Epithelial cell of esophagus (primary cell): Measurements from ENCODE around the gene PRELID3B.

Experiments used
- DNase-seq: peaks from one replicate; pipeline ENCODE4 v3.0.0; 2010; ENCODE audit warnings: low read depth
- H3K4me3 ChIP-seq: 2 replicates; pipeline ENCODE4 v1.5.1; 2011; ENCODE audit warnings: mild to moderate bottlenecking, low read length, control low read depth
- CTCF ChIP-seq: IDR thresholded peaks from 2 replicates; pipeline ENCODE4 v1.5.1; 2011; ENCODE audit warnings: low read depth, mild to moderate bottlenecking, low read length, control low read depth, inconsistent platforms; ENCODE audit not compliant: insufficient read depth; ENCODE audit errors: missing control alignments

PRELID3B gene

GRCh38 chr20:58995461-58996225 lies 46.9 kb downstream of the PRELID3B start:
- DNase-seq, result peak; percentile 39
- no peak for TF ChIP-seq CTCF
- no peak overlapping the region for H3K4me3 ChIP-seq

DNA sequence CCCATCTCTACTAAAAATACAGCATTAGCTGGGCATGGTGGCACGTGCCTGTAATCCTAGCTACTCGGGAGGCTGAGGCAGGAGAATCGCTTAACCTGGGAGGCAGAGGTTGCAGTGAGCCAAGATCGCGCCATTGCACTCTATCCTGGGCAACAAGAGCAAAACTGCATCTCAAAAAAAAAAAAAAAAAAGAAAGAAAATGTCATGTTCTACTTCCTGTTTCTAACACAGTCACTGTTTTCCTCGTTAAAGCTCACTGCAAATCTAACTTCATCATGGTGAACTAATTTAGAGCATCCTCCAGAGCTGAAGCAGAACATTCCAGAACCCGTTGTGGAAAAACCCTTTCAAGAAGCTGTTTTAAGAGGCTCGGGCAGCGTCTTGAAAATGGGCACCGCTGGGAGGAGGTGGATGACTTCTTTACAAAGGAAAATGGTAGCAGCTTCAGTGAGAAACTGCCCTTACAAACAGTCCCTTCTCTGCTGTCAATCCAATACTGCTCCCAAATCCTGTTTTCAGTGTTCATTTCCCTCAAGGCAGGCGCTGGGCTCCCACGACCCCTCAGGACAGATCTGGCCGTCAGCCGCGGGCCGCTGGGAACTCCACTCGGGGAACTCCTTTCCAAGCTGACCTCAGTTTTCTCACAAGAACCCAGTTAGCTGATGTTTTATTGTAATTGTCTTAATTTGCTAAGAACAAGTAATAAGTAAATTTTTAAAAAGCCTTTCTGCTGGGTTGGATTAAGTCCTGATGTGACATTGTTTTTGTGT lies 48.0 kb downstream of the PRELID3B start:
- TF ChIP-seq CTCF, result no peak

GRCh38 chr20:58993332-58994248 lies 49.0 kb downstream of the PRELID3B start:
- no peak overlapping the region for H3K4me3 ChIP-seq

More for the DNA sequence above, 48.0 kb downstream of the PRELID3B start:
- no peak for DNase-seq
- no peak overlapping the region for H3K4me3 ChIP-seq

DNA sequence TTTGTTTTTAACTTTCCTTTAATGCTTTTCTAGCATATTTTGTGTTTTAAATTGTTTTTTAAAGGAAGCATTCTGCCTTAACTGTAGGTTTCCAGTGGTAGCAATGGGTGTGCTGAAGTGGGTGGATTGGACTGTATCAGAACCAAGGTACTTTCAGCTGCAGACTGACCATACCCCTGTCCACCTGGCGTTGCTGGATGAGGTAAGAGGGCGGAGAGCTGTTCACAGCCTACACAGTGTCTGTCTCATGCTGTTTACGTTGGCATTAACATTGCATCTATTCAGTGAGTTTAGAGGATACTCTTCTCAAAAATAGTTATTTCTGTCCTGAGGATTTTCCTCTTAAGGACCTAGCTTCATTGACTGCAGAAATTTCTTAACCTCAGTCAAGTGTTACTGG lies 49.7 kb downstream of the PRELID3B start:
- no peak for TF ChIP-seq CTCF
- no peak for DNase-seq
- no peak overlapping the region for H3K4me3 ChIP-seq

More at GRCh38 chr20:58993332-58994248, 49.0 kb downstream of the PRELID3B start:
- DNase-seq, result no peak
- TF ChIP-seq CTCF, result no peak

DNA sequence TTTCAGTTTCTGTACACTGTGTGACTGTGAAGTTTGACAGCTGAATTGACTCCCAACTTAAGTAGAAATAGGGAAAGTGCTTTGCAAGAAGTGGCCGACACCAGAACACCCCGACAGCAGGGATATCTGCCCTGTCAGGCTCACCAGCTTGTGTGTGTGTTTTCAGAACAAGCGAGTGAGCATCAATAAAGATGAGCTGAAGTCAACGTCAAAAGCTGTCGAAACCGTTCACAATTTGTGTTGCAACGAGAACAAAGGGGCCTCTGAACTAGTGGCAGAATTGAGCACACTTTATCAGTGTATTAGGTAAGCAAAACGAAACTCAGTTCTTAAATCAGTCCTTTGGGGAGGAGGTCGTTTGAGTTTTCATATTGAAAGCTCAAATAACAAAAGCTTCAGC lies 50.9 kb downstream of the PRELID3B start:
- no peak for DNase-seq
- TF ChIP-seq CTCF, result no peak
- H3K4me3 ChIP-seq, result no peak overlapping the region

DNA sequence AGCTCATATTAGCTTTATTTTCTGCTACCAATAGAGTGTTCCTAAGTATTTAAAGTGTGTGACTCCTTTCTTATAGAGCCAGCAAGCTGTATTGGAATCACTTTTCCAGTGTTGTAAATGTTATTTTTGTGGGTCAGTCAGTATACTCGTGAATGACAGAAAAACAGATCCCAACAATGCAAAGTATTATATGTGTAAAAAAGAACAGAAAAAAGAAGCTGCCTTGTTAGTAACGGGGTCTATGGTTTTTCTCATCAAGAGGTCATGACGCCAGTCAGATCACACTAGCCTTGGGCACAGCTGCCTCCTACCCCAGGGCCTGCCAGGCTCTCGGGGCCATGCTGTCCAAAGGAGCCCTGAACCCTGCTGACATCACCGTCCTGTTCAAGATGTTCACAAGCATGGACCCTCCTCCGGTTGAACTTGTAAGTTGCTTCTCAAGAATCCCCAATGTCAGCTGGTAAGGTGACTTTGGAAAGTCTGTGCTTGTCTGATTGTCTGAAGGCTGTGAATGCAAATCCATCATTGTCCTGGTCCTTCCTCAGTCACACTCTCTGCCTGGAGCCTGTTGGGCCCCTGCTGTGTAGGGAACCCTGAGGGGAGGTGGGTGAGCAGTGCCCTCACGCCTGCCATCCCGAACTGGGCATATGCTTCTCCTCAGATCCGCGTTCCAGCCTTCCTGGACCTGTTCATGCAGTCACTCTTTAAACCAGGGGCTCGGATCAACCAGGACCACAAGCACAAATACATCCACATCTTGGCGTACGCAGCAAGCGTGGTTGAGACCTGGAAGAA lies 51.7 kb downstream of the PRELID3B start:
- DNase-seq, result no peak
- no peak for TF ChIP-seq CTCF
- no peak overlapping the region for H3K4me3 ChIP-seq
